Measurements from ENCODE around the gene LMOD2.

GRCh38 chr7:123627851-123628250 is 27.8 kb upstream of the LMOD2 start:
- TF ChIP-seq POLR2A (IDR thresholded peaks at IDR 0.05; ENCODE audit: low read depth, low read length): no peak
- no peak for TF ChIP-seq POLR2AphosphoS5 (IDR thresholded peaks at IDR 0.05; ENCODE audit: low read depth, low read length)

All from GM12892 (cell line).